Epithelial cell of umbilical artery (primary cell): ENCODE results near the gene OR2T8. TPM values are rescaled to one million over a fixed set of nuclear protein-coding genes. Genes with fewer than 3 reads are reported as not detected.

Experiments used
- total RNA-seq: library from RNA; depleted of rRNA; stranded (reverse); fragments of >200 nt; gene quantifications from 2 replicates; pipeline ENCODE4 v1.2.3, GENCODE V29; 2014

OR2T8 gene, protein sequence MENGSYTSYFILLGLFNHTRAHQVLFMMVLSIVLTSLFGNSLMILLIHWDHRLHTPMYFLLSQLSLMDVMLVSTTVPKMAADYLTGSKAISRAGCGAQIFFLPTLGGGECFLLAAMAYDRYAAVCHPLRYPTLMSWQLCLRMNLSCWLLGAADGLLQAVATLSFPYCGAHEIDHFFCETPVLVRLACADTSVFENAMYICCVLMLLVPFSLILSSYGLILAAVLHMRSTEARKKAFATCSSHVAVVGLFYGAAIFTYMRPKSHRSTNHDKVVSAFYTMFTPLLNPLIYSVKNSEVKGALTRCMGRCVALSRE
- not detected in 2 replicates for total RNA-seq

DNA sequence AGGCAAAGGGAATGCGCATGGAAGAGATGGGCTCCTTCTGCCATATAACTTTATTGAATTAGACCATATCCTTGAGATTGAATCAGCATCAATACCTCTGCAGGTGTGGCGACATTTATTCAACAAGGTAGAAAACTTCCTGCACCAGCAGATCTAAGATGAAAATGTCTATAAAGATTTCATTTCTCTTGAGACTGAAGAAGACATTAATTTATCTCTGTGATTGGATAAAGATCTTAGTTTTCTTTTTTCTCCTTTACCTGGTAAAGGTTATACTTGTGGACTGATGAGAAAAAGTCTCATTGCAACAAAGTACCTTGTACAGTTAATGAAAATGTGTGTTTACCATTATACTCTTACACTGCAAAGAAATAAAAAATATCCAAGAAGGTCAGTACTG is at the start of gene OR2T8:
Gene OR2T8, plus strand, starts transcription at position 301 of the 400 bp plus-strand sequence. CDS start 766 bp downstream, outside the sequence.

DNA sequence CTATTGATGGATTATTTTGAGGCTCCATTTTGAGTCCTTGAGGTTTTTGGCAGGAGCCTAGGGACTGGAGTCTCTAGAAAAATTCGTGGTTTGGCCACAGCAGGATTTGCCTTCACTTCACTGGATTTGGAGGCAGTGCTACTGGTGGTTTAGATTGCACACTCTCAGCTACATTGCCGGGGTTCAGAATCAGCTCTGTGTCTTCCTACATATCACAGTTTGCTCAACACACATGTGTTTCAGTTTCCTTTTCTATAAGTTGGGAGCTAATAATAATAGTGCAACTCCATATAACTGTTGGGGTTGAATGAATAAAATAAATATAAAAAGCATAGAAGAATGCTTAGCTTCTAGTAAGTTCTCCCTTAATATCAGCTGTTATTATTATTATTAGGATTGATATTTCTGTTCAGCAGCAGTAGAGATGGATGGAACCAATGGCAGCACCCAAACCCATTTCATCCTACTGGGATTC is 24.9 kb upstream of the OR2T8 start, which contains the start of gene OR2W3:
Gene OR2W3, plus strand, starts transcription at position 425 of the 475 bp plus-strand sequence. Its CDS starts 0 bp downstream, at position 425.

DNA sequence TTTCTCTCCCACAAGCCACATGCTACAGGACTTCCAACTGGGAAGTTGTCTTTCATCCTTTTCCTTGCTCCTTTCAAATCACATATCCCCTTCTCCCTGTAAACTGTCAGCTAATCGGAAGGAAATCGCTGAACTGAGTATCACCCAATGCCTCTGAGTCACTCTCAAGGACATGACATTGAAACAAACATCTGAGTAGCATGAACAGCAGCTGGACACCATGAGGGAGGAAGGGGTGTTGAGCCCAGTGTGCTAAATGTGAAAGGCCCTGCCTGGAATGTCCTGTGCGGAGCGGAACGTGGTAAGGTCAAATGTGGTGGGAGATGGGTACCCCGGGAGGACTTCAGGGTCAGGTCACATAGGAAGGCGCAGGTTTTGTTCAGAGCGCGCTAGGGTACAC is 4.8 kb downstream of the OR2T8 start, which contains the start of gene OR2AJ1:
Gene OR2AJ1, plus strand, starts transcription at position 22 of the 400 bp plus-strand sequence. CDS start 8,880 bp downstream, outside the sequence.

DNA sequence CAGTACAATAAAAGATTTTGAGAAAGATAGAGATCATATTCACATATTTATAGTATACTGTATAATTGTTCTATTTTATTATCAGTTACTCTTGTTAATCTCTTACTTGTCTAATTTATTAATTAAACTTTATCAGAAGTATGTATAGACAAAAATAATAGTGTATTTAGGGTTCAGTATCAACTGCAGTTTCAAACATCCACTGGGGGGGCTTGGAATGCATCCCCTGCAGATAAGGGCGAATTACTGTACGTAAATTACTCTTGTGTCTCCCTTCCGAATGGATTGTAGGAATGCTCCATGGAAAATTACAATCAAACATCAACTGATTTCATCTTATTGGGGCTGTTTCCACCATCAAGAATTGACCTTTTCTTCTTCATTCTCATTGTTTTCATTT is 28.5 kb downstream of the OR2T8 start, which contains the start of gene OR2L8:
Gene OR2L8, plus strand, starts transcription at position 301 of the 400 bp plus-strand sequence. Its CDS starts 0 bp downstream, at position 301.

DNA sequence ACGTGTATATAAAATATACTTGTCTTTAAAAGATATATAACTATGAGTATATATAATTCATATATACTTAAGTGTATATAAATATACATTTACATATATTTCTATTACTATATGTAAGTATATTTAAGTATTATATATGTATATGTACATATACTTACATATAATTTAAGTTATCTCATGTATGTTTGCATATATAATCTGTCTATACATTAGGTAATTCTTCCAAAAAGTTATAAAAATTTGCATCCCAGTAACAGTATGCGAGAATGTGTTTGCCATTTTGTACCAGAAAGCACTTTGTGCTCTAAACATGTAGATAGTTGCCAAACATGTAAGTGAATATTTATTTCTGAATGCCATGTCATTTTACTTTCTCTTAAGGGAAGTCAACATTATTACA is 44.9 kb downstream of the OR2T8 start, which contains the start of gene OR2AK2:
Gene OR2AK2, plus strand, starts transcription at position 301 of the 400 bp plus-strand sequence. CDS start 144 bp downstream, outside the sequence.

Other genes with a start within 250 kb of the OR2T8 start
- not detected in 2 replicates for gene OR13G1, start 240.5 kb upstream of the OR2T8 start, total RNA-seq
- not detected in 2 replicates for gene OR6F1, start 203.6 kb upstream of the OR2T8 start, total RNA-seq
- gene OR14K1, start 181.6 kb upstream of the OR2T8 start, total RNA-seq, result not detected in 2 replicates
- not detected in 2 replicates for gene OR14A2, start 172.1 kb upstream of the OR2T8 start, total RNA-seq
- not detected in 2 replicates for gene OR1C1, start 159.7 kb upstream of the OR2T8 start, total RNA-seq
- not detected in 2 replicates for gene OR14A16, start 96.1 kb upstream of the OR2T8 start, total RNA-seq
- not detected in 2 replicates for gene OR11L1, start 78.4 kb upstream of the OR2T8 start, total RNA-seq
- gene TRIM58, start 63.1 kb upstream of the OR2T8 start, total RNA-seq, result 0.32 and 0.91 TPM in 2 replicates
- not detected in 2 replicates for gene OR2W3, start 24.7 kb upstream of the OR2T8 start, total RNA-seq
- gene OR2AJ1, start 4.6 kb downstream of the OR2T8 start, total RNA-seq, result not detected in 2 replicates
- under 0.01 and 0.30 TPM in 2 replicates for gene OR2L8, start 28.6 kb downstream of the OR2T8 start, total RNA-seq
- not detected in 2 replicates for gene OR2AK2, start 45.0 kb downstream of the OR2T8 start, total RNA-seq
- gene OR2L5, start 93.4 kb downstream of the OR2T8 start, total RNA-seq, result not detected in 2 replicates
- not detected in 2 replicates for gene OR2L2, start 109.8 kb downstream of the OR2T8 start, total RNA-seq
- under 0.01 TPM in 1 of 2 replicates, not detected in the other for gene OR2L3, start 126.6 kb downstream of the OR2T8 start, total RNA-seq
- gene OR2L13, start 174.9 kb downstream of the OR2T8 start, total RNA-seq, result not detected in 2 replicates
- not detected in 2 replicates for gene OR2M5, start 224.9 kb downstream of the OR2T8 start, total RNA-seq